Heart left ventricle (tissue), 16 donors: ENCODE results near the gene ECD. TPM values are rescaled to one million over a fixed set of nuclear protein-coding genes. Genes with fewer than 3 reads are reported as not detected.

Experiments used
- ATAC-seq, 4 donors: fragments of 200-7000 bp; cut with Tn5 transposase; one replicate each; pipeline ENCODE4 v1.9.1; 2020 to 2022; ENCODE audit warnings: moderate library complexity in 4 of 4, mild to moderate bottlenecking in 3 of 4, moderate number of reproducible peaks in 1 of 4
- DNase-seq, 5 donors: peaks; one replicate each; pipeline ENCODE4 v3.0.0-alpha.2; 2020
- H3K27ac ChIP-seq, 12 donors: fragments of 200-600 bp; sonication (generic) in 4 of 12; one replicate each; pipeline versions ENCODE4 v1.5.0 to v1.8.0; 2016 to 2022; ENCODE audit warnings: mild to moderate bottlenecking in 2 of 12
- H3K27me3 ChIP-seq, 9 donors: fragments of 200-600 bp; sonication (generic) in 2 of 9; one replicate each; pipeline versions ENCODE4 v1.5.1 to v1.8.0; 2016 to 2022; ENCODE audit warnings: mild to moderate bottlenecking in 3 of 9
- H3K36me3 ChIP-seq, 9 donors: fragments of 200-600 bp; sonication (generic) in 2 of 9; one replicate each; pipeline versions ENCODE4 v1.5.0 to v1.8.0; 2018 to 2022; ENCODE audit warnings: mild to moderate bottlenecking in 2 of 9
- H3K4me1 ChIP-seq, 12 donors: fragments of 200-600 bp; sonication (generic) in 4 of 12; one replicate each; pipeline versions ENCODE4 v1.5.0 to v1.8.0; 2016 to 2022; ENCODE audit warnings: mild to moderate bottlenecking in 3 of 12
- H3K4me3 ChIP-seq, 12 donors: fragments of 200-600 bp; sonication (generic) in 4 of 12; one replicate each; pipeline versions ENCODE4 v1.5.0 to v1.8.0; 2017 to 2022; ENCODE audit warnings: mild to moderate bottlenecking in 9 of 12, moderate library complexity in 4 of 12
- H3K9me3 ChIP-seq, 12 donors: fragments of 200-600 bp; sonication (generic) in 4 of 12; one replicate each; pipeline versions ENCODE4 v1.5.0 to v1.8.0; 2016 to 2022; ENCODE audit warnings: mild to moderate bottlenecking in 1 of 12
- POLR2A ChIP-seq, 2 donors: fragments of 450-650 bp; IDR thresholded peaks; one replicate each; pipeline ENCODE4 v1.6.1; 2017; ENCODE audit warnings: antibody characterized with exemption in 2 of 2, mild to moderate bottlenecking in 2 of 2, moderate library complexity in 2 of 2
- WGBS, 4 donors: extraction: QIAGEN DNeasy Blood & Tissue Kit in 2 of 4; methylation state at CpG; one replicate each; pipeline versions ENCODE4 v1.1.5 to v1.1.7; 2013 to 2018; 5-methylcytosine and 5-hydroxymethylcytosine counted together
- intact Hi-C, 10 donors: fragments of 100-400 bp; cut with DNase I; formaldehyde crosslinking; loops; one replicate each; pipeline versions ENCODE4 v1.11.1 to v1.14.2; 2022
- polyA plus RNA-seq, 2 donors: library from polyadenylated mRNA; stranded (reverse); fragments of 200-250 nt; gene quantifications; one replicate each; pipeline ENCODE4 v1.2.3, GENCODE V29; 2013
- total RNA-seq, 9 donors: library from RNA; depleted of rRNA in 2 of 9; stranded (reverse); fragments of >200 nt in 2 of 9; fragmentation: NEBNext Ultra II Directional in 3 of 9; extraction: Animal tissue kit (Norgen Biotek cat#: 25700) in 3 of 9; gene quantifications; one replicate each; pipeline versions ENCODE4 v1.1.0 to v1.2.4, GENCODE V29; 2016 to 2023
- TF ChIP-seq, protein P1 (sequence below), 12 donors: fragments of 200-600 bp; sonication (generic) in 4 of 12; IDR thresholded peaks; one replicate each; pipeline versions ENCODE4 v1.5.0 to v1.8.0; 2018 to 2022; ENCODE audit warnings: antibody characterized with exemption in 12 of 12, mild to moderate bottlenecking in 5 of 12
- donor health status: ischemic (EF 13 %, LVEDD 7.1; RV severe dilation, severe dysfunction).
- donor health status: healthy with polysubstance abuse.
- donor health status: DM: no; HTN: yes; CAD: no.
- donor health status: DM: no; HTN: no; CAD: no.
- donor health status: ischemic (EF 25% LVEDD 6.9; RV normal size, moderate dysfunction).
- donor health status: ischemic (EF 25% LVEDD 5.7; RV mildly dilated, moderate dysfunction).
- donor health status: healthy.
- donor health status: DM: yes; HTN: yes; CAD: no.
- donor health status: ischemic (EF 35%, LVEDD 5.7; RV mildly dilated, moderate dysfunction).
- donor health status: nonischemic (EF 11% LVEDD 7.7; RV severe dilation, severe dysfunction).
- donor health status: DM: yes; HTN: yes; CAD: no.
- donor health status: PGD.
- donor health status: ischemic (EF 29% LVEDD 5.4; RV normal size, mild dysfunction).
- donor health status: nonischemic (EF 23%, LVEDD 6.1; RV moderate dilation, normal function).

ECD gene
- total and polyA plus RNA-seq, 11 donors = 7.5 to 21.9 (median 17.9) TPM

DNA sequence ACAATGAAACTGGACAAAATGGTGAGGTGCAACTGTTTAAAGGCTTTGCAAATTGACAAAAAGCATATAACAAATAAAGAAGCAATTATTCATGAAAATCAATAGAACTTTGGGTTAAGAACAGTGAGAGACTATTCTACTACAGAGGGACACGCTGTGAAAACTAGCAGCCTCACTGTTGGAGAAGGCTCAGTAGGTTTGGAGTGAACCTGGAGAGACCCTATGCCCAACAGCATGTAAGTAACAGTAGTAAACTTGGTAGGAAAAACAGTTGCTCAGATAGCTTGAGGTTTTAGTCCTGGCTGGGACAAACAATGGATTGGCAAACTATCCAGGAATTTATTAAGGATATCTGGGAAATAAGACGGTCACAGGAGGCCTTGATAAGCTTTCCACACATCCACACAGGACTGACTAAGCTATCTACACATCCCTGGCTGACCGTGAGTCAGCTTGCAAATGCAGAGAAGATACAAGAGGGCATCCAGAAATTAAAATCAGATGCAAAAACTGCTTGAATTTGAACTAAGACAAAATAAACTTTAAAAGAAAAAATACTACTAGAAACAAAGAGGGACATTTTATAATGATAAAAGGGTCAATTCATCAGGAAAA, 16.0 kb upstream of the ECD start:
- Histone ChIP-seq H3K4me3 (no peak overlapping the region), H3K36me3 (peaks cover 0 to 73% (median 45%) of the 10 kb centered on the region in 9 donors), H3K9me3 (no peaks in the 10 kb centered on the region), H3K4me1 (no peaks in the 10 kb centered on the region), H3K27me3 (no peaks in the 10 kb centered on the region), H3K27ac (no peak overlapping the region)
- WGBS, 4 donors = 72 to 79% (median 76%) methylated on average over 3 of the region's 3 CpGs
- no peak for DNase-seq
- intact Hi-C loops = no loop called here
- TF ChIP-seq POLR2A (IDR thresholded peaks at IDR 0.05) = no peak
- TF ChIP-seq, protein P1, sequence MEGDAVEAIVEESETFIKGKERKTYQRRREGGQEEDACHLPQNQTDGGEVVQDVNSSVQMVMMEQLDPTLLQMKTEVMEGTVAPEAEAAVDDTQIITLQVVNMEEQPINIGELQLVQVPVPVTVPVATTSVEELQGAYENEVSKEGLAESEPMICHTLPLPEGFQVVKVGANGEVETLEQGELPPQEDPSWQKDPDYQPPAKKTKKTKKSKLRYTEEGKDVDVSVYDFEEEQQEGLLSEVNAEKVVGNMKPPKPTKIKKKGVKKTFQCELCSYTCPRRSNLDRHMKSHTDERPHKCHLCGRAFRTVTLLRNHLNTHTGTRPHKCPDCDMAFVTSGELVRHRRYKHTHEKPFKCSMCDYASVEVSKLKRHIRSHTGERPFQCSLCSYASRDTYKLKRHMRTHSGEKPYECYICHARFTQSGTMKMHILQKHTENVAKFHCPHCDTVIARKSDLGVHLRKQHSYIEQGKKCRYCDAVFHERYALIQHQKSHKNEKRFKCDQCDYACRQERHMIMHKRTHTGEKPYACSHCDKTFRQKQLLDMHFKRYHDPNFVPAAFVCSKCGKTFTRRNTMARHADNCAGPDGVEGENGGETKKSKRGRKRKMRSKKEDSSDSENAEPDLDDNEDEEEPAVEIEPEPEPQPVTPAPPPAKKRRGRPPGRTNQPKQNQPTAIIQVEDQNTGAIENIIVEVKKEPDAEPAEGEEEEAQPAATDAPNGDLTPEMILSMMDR (IDR thresholded peaks at IDR 0.05) = no peak
- no peak for ATAC-seq

GRCh38 chr10:73182568-73182967, 14.8 kb upstream of the ECD start:
- Histone ChIP-seq H3K27me3 (no peaks in the 10 kb centered on the region), H3K4me3 (no peak overlapping the region), H3K27ac (no peak overlapping the region), H3K9me3 (no peaks in the 10 kb centered on the region), H3K4me1 (no peaks in the 10 kb centered on the region), H3K36me3 (peaks cover 0 to 83% (median 56%) of the 10 kb centered on the region in 9 donors)
- intact Hi-C loops = no loop called here
- DNase-seq (no peak), ATAC-seq (no peak)
- TF ChIP-seq, protein P1 (IDR thresholded peaks at IDR 0.05) = no peak
- no peak for TF ChIP-seq POLR2A (IDR thresholded peaks at IDR 0.05)
- 92 to 97% (median 93%) methylated on average over 2 of the region's 2 CpGs for WGBS, 4 donors

GRCh38 chr10:73174148-73174925, 6.5 kb upstream of the ECD start:
- no peak for DNase-seq
- intact Hi-C loops = no loop called here
- H3K27ac ChIP-seq = no peak overlapping the region
- peaks cover 0 to 4% (median 0%) of the 10 kb centered on the region in 12 donors for H3K4me1 ChIP-seq
- no peak for ATAC-seq
- no peaks in the 10 kb centered on the region for H3K9me3 ChIP-seq
- H3K27me3 ChIP-seq = no peaks in the 10 kb centered on the region
- peaks cover 0 to 54% (median 39%) of the 10 kb centered on the region in 9 donors for H3K36me3 ChIP-seq
- TF ChIP-seq, protein P1 (IDR thresholded peaks at IDR 0.05) = no peak
- no peak for TF ChIP-seq POLR2A (IDR thresholded peaks at IDR 0.05)
- no peak overlapping the region for H3K4me3 ChIP-seq
- 93 to 100% (median 100%) methylated on average over 1 of the region's 1 CpG for WGBS, 4 donors

DNA sequence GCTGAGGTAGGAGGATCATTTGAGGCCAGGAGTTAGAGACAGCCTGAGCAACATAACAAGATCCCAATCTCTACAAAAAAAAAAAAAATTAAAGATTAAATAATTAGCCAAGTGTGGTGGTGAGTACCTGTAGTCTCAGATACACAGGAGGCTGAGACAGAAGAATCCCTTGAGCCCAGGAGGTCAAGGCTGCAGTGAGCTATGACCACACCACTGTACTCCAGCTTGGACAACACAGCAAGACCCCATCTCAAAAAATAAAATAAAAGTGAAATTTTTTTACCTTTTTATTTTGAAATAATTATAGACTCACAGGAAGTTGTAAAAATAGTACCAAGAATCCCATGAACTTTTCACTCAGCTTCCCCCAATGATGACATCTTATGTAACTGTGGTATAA, 5.1 kb upstream of the ECD start:
- ATAC-seq (no peak), DNase-seq (no peak)
- Histone ChIP-seq H3K27ac (no peak overlapping the region), H3K9me3 (no peaks in the 10 kb centered on the region), H3K27me3 (no peaks in the 10 kb centered on the region), H3K4me3 (no peak overlapping the region), H3K36me3 (peaks cover 0 to 40% (median 25%) of the 10 kb centered on the region in 9 donors), H3K4me1 (peaks cover 0 to 12% (median 8%) of the 10 kb centered on the region in 12 donors)
- intact Hi-C loops = no loop called here
- TF ChIP-seq, protein P1 (IDR thresholded peaks at IDR 0.05) = no peak
- no peak for TF ChIP-seq POLR2A (IDR thresholded peaks at IDR 0.05)
